H1 (cell line): Measurements from ENCODE around the gene MYO15B. TPM values are rescaled to one million over a fixed set of nuclear protein-coding genes. Genes with fewer than 3 reads are reported as not detected.
A peak's percentile ranks its signal among the peaks of the same experiment; 100 is the strongest.

ENCODE experiments used
- CTCF ChIA-PET: fragments of 300-600 bp; sonication (Branson Sonifier 250); formaldehyde crosslinking; loops from one replicate; lab custom pipeline; 2021; ENCODE audit not compliant: partially characterized antibody; lab: Charles Lee
- POLR2A ChIA-PET: fragments of 300-600 bp; sonication (Branson Sonifier 250); formaldehyde crosslinking; loops from one replicate; lab custom pipeline; 2021; ENCODE audit warnings: inconsistent platforms; ENCODE audit not compliant: partially characterized antibody; lab: Charles Lee
- DNase-seq, 2 experiments: peaks; one replicate each; pipeline versions ENCODE4 v3.0.0 to v3.0.0-alpha.2; 2010 to 2022; ENCODE audit warnings: low spot score in 2 of 2, low read depth in 1 of 2, mixed read lengths in 1 of 2
- FAIRE-seq: peaks from 2 replicates; lab custom pipeline; 2011; peaks lifted over from hg19 to GRCh38; lab: Jason Lieb, UNC
- H2AFZ ChIP-seq: 2 replicates; pipeline ENCODE4 v1.8.1; 2012; ENCODE audit warnings: low read length, inconsistent platforms
- H2AK5ac ChIP-seq: 2 replicates; pipeline ENCODE4 v1.6.1; 2013; ENCODE audit warnings: low read depth, low read length
- H2BK120ac ChIP-seq: replicated peaks from 2 replicates; pipeline ENCODE3; 2013; ENCODE audit warnings: low read depth, low read length, inconsistent platforms
- H2BK12ac ChIP-seq: 2 replicates; pipeline ENCODE4 v1.6.1; 2013; ENCODE audit warnings: low read depth, low read length
- H2BK15ac ChIP-seq: 2 replicates; pipeline ENCODE4 v1.6.1; 2013; ENCODE audit warnings: low read length
- H2BK20ac ChIP-seq: 2 replicates; pipeline ENCODE4 v1.6.1; 2013; ENCODE audit warnings: low read length
- H2BK5ac ChIP-seq: 2 replicates; pipeline ENCODE4 v1.6.1; 2013; ENCODE audit warnings: low read depth, low read length
- H3K14ac ChIP-seq: 2 replicates; pipeline ENCODE4 v1.6.1; 2013; ENCODE audit warnings: inconsistent platforms; ENCODE audit not compliant: insufficient read length
- H3K18ac ChIP-seq: 2 replicates; pipeline ENCODE4 v1.6.1; 2013; ENCODE audit warnings: low read length; ENCODE audit errors: extremely low read depth
- H3K23ac ChIP-seq: 2 replicates; pipeline ENCODE4 v1.6.1; 2013; ENCODE audit warnings: inconsistent platforms; ENCODE audit not compliant: insufficient read length
- H3K23me2 ChIP-seq: 2 replicates; pipeline ENCODE4 v1.6.1; 2013; ENCODE audit warnings: low read depth, low read length
- H3K27ac ChIP-seq: 2 replicates; pipeline ENCODE4 v1.6.1; 2011; ENCODE audit warnings: low read depth, low read length, inconsistent platforms
- H3K27me3 ChIP-seq, 4 experiments: replicated peaks in 1 of 4; 1 replicate in 1 of 4; 2 replicates in 3 of 4; pipeline versions ENCODE4 v1.6.1 to v1.8.1; 2011 to 2013; ENCODE audit warnings: low read length in 3 of 4, mild to moderate bottlenecking in 3 of 4, inconsistent platforms in 2 of 4, mixed read lengths in 2 of 4, moderate library complexity in 1 of 4; ENCODE audit not compliant: control insufficient read depth in 3 of 4, insufficient read depth in 3 of 4; ENCODE audit errors: extremely low read depth in 1 of 4
- H3K36me3 ChIP-seq, 4 experiments: 2 replicates each; pipeline versions ENCODE4 v1.6.1 to v1.8.1; 2011 to 2013; ENCODE audit warnings: mild to moderate bottlenecking in 4 of 4, low read length in 3 of 4, moderate library complexity in 2 of 4, control low read depth in 1 of 4, inconsistent platforms in 1 of 4; ENCODE audit not compliant: insufficient read depth in 4 of 4, control insufficient read depth in 2 of 4
- H3K4ac ChIP-seq: replicated peaks from 2 replicates; pipeline ENCODE3; 2013; ENCODE audit warnings: low read length, low read depth, mixed read lengths, inconsistent platforms; ENCODE audit not compliant: insufficient read length
- H3K4me1 ChIP-seq, 4 experiments: replicated peaks in 1 of 4; 1 replicate in 1 of 4; 2 replicates in 3 of 4; pipeline versions ENCODE4 v1.6.1 to v1.8.1; 2011 to 2013; ENCODE audit warnings: low read length in 3 of 4, inconsistent platforms in 2 of 4, mixed read lengths in 1 of 4; ENCODE audit not compliant: insufficient read depth in 4 of 4, control insufficient read depth in 3 of 4
- H3K4me2 ChIP-seq, 2 experiments: 2 replicates each; pipeline versions ENCODE4 v1.6.1 to v1.8.1; 2011 to 2013; ENCODE audit warnings: low read depth in 2 of 2, low read length in 2 of 2, control low read depth in 1 of 2, inconsistent platforms in 1 of 2, mild to moderate bottlenecking in 1 of 2; ENCODE audit not compliant: insufficient read depth in 1 of 2
- H3K4me3 ChIP-seq, 4 experiments: fragments of 200-600, 300-600 bp in 1 of 4; sonication (generic), shearing (Covaris generic), sonication (Bioruptor Twin) in 1 of 4; 2 replicates each; pipeline versions ENCODE4 v1.5.1 to v1.8.1; 2011 to 2016; ENCODE audit warnings: low read length in 4 of 4, low read depth in 3 of 4, control low read depth in 2 of 4, inconsistent platforms in 2 of 4, mild to moderate bottlenecking in 2 of 4, mixed read lengths in 1 of 4, moderate library complexity in 1 of 4; ENCODE audit not compliant: insufficient read depth in 2 of 4; ENCODE audit errors: extremely low read depth in 1 of 4
- H3K56ac ChIP-seq: replicated peaks from 2 replicates; pipeline ENCODE3; 2013; ENCODE audit warnings: low read depth, mild to moderate bottlenecking, mixed read lengths, low read length, inconsistent platforms; ENCODE audit not compliant: insufficient read length
- H3K79me1 ChIP-seq: 2 replicates; pipeline ENCODE4 v1.6.1; 2013; ENCODE audit warnings: low read depth, low read length, control low read depth
- H3K79me2 ChIP-seq, 2 experiments: 2 replicates each; pipeline versions ENCODE4 v1.6.1 to v1.8.1; 2012 to 2013; ENCODE audit warnings: low read length in 2 of 2, mild to moderate bottlenecking in 2 of 2, inconsistent platforms in 1 of 2; ENCODE audit not compliant: insufficient read depth in 2 of 2, control insufficient read depth in 1 of 2
- H3K9ac ChIP-seq, 4 experiments: replicated peaks in 1 of 4; 1 replicate in 1 of 4; 2 replicates in 3 of 4; pipeline versions ENCODE4 v1.6.1 to v1.8.1; 2011 to 2013; ENCODE audit warnings: low read depth in 3 of 4, low read length in 3 of 4, control low read depth in 2 of 4, mild to moderate bottlenecking in 2 of 4, moderate library complexity in 2 of 4, inconsistent platforms in 1 of 4; ENCODE audit errors: extremely low read depth in 1 of 4
- H3K9me3 ChIP-seq, 2 experiments: 2 replicates each; pipeline versions ENCODE4 v1.6.1 to v1.8.1; 2012 to 2013; ENCODE audit warnings: mild to moderate bottlenecking in 2 of 2, moderate library complexity in 2 of 2, control low read depth in 1 of 2, inconsistent platforms in 1 of 2, low read depth in 1 of 2, low read length in 1 of 2, mixed read lengths in 1 of 2; ENCODE audit not compliant: insufficient read depth in 2 of 2
- H4K20me1 ChIP-seq, 2 experiments: replicated peaks in 1 of 2; 2 replicates each; pipeline versions ENCODE3 to v1.8.1; 2011 to 2013; ENCODE audit warnings: inconsistent platforms in 2 of 2, low read length in 2 of 2, mild to moderate bottlenecking in 1 of 2; ENCODE audit not compliant: insufficient read depth in 2 of 2, control insufficient read depth in 1 of 2
- H4K5ac ChIP-seq: 2 replicates; pipeline ENCODE4 v1.6.1; 2013; ENCODE audit warnings: low read length, low read depth, mixed read lengths, inconsistent platforms; ENCODE audit not compliant: insufficient read length
- H4K8ac ChIP-seq: 2 replicates; pipeline ENCODE4 v1.8.0; 2013; ENCODE audit warnings: mild to moderate bottlenecking, moderate library complexity, low read length, inconsistent platforms; ENCODE audit not compliant: insufficient read depth; ENCODE audit errors: extremely low read depth
- H4K91ac ChIP-seq: replicated peaks from 2 replicates; pipeline ENCODE3; 2013; ENCODE audit warnings: low read length, mixed read lengths, inconsistent platforms; ENCODE audit not compliant: insufficient read length
- SIX5 ChIP-seq: IDR thresholded peaks from 2 replicates; pipeline ENCODE4 v1.6.1; 2011; ENCODE audit warnings: mild to moderate bottlenecking, low read depth, low read length
- SP4 ChIP-seq: IDR thresholded peaks from 2 replicates; pipeline ENCODE4 v1.6.1; 2012; ENCODE audit warnings: low read length, inconsistent platforms
- WGBS, 2 experiments: shearing (Covaris generic) in 1 of 2; methylation state at CpG; one replicate each; pipeline versions ENCODE4 v1.1.6 to v1.1.7; 2013 to 2015; ENCODE audit warnings: low lambda C conversion rate in 2 of 2, mixed read lengths in 2 of 2, inconsistent platforms in 1 of 2, low coverage in 1 of 2, missing lambda C conversion rate in 1 of 2; ENCODE audit not compliant: insufficient replicate concordance in 2 of 2, insufficient coverage in 1 of 2, insufficient read length in 1 of 2; ENCODE audit errors: extremely low coverage in 1 of 2, missing lambda C conversion rate in 1 of 2; 5-methylcytosine and 5-hydroxymethylcytosine counted together
- polyA plus RNA-seq, 7 experiments: library from polyadenylated mRNA; depleted of rRNA in 3 of 7; stranded (reverse) in 5 of 7; unstranded in 2 of 7; fragments of >200 nt in 5 of 7; fragments of 200-250 nt in 2 of 7; gene quantifications; 1 replicate in 5 of 7; 2 replicates in 1 of 7; 4 replicates in 1 of 7; pipeline versions ENCODE4 v1.2.1 to v1.2.3, GENCODE V29; 2011 to 2013; ENCODE audit warnings: missing spikeins in 2 of 7, mixed read lengths in 2 of 7
- total RNA-seq: library from RNA; stranded (reverse); fragmentation: NEBNext Ultra II Directional; extraction: Animal tissue kit (Norgen Biotek cat#: 25700); gene quantifications from 2 replicates; pipeline ENCODE4 v1.2.1, GENCODE V29; 2021
- TF ChIP-seq, protein P1 (sequence below): IDR thresholded peaks from 2 replicates; pipeline ENCODE4 v1.6.1; 2012; ENCODE audit warnings: inconsistent platforms

The MYO15B gene
- total and polyA plus RNA-seq, 2 of the 8 experiments (the other 6 are each of a cell fraction or from before 2014, with no cell fraction given) = 7.1 to 11.2 TPM

DNA sequence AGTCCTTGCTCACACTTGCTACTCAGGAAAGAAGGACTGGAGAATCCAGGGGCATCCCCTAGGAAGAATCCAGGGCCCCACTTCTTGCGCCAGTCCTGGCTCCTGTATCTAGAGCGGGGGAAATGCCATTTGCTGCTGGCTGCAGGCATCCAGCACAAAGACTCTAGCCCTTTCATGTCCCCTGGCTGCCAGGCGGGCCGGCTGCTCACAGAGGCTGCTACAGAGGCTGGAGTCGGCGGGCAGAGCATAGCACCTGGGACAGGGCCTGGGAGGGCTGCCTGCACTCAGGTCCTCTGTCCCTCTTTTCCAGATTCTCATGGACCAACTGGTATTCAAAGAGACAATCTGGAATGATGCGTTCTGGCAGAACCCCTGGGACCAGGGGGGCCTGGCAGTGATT is 59.5 kb downstream of the MYO15B start:
- H3K23me2 ChIP-seq = no peaks in the 10 kb centered on the region
- no peak overlapping the region for H2BK20ac ChIP-seq
- no peak overlapping the region for H3K4me3 ChIP-seq
- H3K56ac ChIP-seq = no peak overlapping the region
- no peaks in the 10 kb centered on the region; a peak in 1 of 4 replicates for H3K79me2 ChIP-seq
- no peak overlapping the region for H3K4me2 ChIP-seq
- no peak overlapping the region for H2AFZ ChIP-seq
- TF ChIP-seq, protein P1, sequence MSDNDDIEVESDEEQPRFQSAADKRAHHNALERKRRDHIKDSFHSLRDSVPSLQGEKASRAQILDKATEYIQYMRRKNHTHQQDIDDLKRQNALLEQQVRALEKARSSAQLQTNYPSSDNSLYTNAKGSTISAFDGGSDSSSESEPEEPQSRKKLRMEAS = no peak
- TF ChIP-seq SIX5 (no peak), SP4 (no peak)
- WGBS, 2 experiments = 94% methylated on average over 7 of the region's 7 CpGs; no CpG with 5 or more reads in 1 of the 2 experiments
- no peak for DNase-seq
- H2BK5ac ChIP-seq = no peak overlapping the region
- peaks cover 5 to 16% (median 10%) of the 10 kb centered on the region in 4 experiments for H3K4me1 ChIP-seq
- no peak overlapping the region for H2AK5ac ChIP-seq
- peaks cover 6 to 22% (median 10%) of the 10 kb centered on the region in 4 experiments; a peak in 7 of 8 replicates for H3K36me3 ChIP-seq
- no peaks in the 10 kb centered on the region for H3K27me3 ChIP-seq
- H4K8ac ChIP-seq = no peak overlapping the region
- POLR2A ChIA-PET = interaction anchor here (1.5 kb wide), 1 partner anchor 9 kb away, joined by 5 read pairs; no protein-coding TSS in a partner anchor
- no peaks in the 10 kb centered on the region for H4K20me1 ChIP-seq
- no peak overlapping the region for H4K5ac ChIP-seq
- no peak overlapping the region for H3K4ac ChIP-seq
- no peak overlapping the region for H3K27ac ChIP-seq
- no peak overlapping the region for H3K23ac ChIP-seq
- H3K14ac ChIP-seq = no peak overlapping the region
- CTCF ChIA-PET = interaction anchor here (15.9 to 59.2 kb wide), 4 partner anchors 3 to 103 kb away, joined by 155 to 2200 read pairs (median 1256); partner anchors contain the start of genes RECQL5, SAP30BP and SMIM5
- no peaks in the 10 kb centered on the region; the same call in 1 of the 2 replicates for H3K79me1 ChIP-seq
- H3K18ac ChIP-seq = no peak overlapping the region
- H2BK120ac ChIP-seq = no peak overlapping the region
- no peaks in the 10 kb centered on the region for H3K9me3 ChIP-seq
- peak overlapping the region in 1 of 4 experiments; percentile 8; a peak in 2 of 7 replicates for H3K9ac ChIP-seq
- no peak overlapping the region for H2BK15ac ChIP-seq
- H2BK12ac ChIP-seq = no peak overlapping the region
- H4K91ac ChIP-seq = no peak overlapping the region
- no peak for FAIRE-seq
